ENCODE measurements around the gene MED26.

- TF ChIP-seq EZH2 (IDR thresholded peaks at IDR 0.05; ENCODE audit: insufficient read depth, poor library complexity, severe bottlenecking) (no peak), EZH2phosphoT487 (IDR thresholded peaks at IDR 0.05; ENCODE audit: insufficient read depth, low read depth) (no peak)
Observed at GRCh38 chr19:16537111-16537510, 90.9 kb downstream of the MED26 start.

Data from GM23248 (cell line).